HAP-1 (cell line): Measurements from ENCODE around the gene SYK.
A peak's percentile ranks its signal among the peaks of the same experiment; 100 is the strongest.

ENCODE experiments used
- DNase-seq, 2 experiments: peaks; one replicate each; pipeline ENCODE4 v3.0.0-alpha.2; 2016 to 2020; ENCODE audit warnings: low spot score in 2 of 2
- H3K27me3 ChIP-seq: fragments of 250-450 bp; sonication (Bioruptor Pico); 2 replicates; pipeline ENCODE4 v1.5.1; 2020; ENCODE audit warnings: low read depth, mild to moderate bottlenecking, moderate library complexity
- H3K36me3 ChIP-seq: fragments of 250-450 bp; sonication (Bioruptor Pico); replicated peaks from 2 replicates; pipeline ENCODE4 v1.5.1; 2020; ENCODE audit warnings: mild to moderate bottlenecking
- H3K4me1 ChIP-seq: fragments of 250-450 bp; sonication (Bioruptor Pico); 2 replicates; pipeline ENCODE4 v1.5.1; 2020; ENCODE audit warnings: mild to moderate bottlenecking
- H3K4me3 ChIP-seq: fragments of 250-450 bp; sonication (Bioruptor Pico); 2 replicates; pipeline ENCODE4 v1.5.1; 2020; ENCODE audit warnings: mild to moderate bottlenecking, moderate library complexity
- H3K9me3 ChIP-seq: fragments of 250-450 bp; sonication (Bioruptor Pico); 2 replicates; pipeline ENCODE4 v1.5.1; 2020; ENCODE audit warnings: mild to moderate bottlenecking, moderate library complexity
- in situ Hi-C: fragments of 300-500 bp; cut with MboI; formaldehyde crosslinking; loops from 3 replicates; pipeline ENCODE4 v1.14.3; 2020; ENCODE audit warnings: low sequenced_read_pairs, inconsistent platforms, mixed read lengths

Gene SYK

GRCh38 chr9:90891308-90892040 lies 89.9 kb downstream of the SYK start:
- DNase-seq: no peak
- H3K27me3 ChIP-seq: no peaks in the 10 kb centered on the region
- H3K36me3 ChIP-seq: no peaks in the 10 kb centered on the region
- H3K9me3 ChIP-seq: no peaks in the 10 kb centered on the region
- no peaks in the 10 kb centered on the region for H3K4me1 ChIP-seq
- H3K4me3 ChIP-seq: no peak overlapping the region
- in situ Hi-C loops: no loop called here

- no peaks in the 10 kb centered on the region for H3K9me3 ChIP-seq
- no peaks in the 10 kb centered on the region for H3K27me3 ChIP-seq
- H3K36me3 ChIP-seq: no peaks in the 10 kb centered on the region
- in situ Hi-C loops: no loop called here
- no peak overlapping the region for H3K4me3 ChIP-seq
- DNase-seq: no peak
- H3K4me1 ChIP-seq: no peaks in the 10 kb centered on the region
These were observed 91.3 kb downstream of the SYK start for GRCh38 chr9:90892918-90893317.

GRCh38 chr9:90893706-90894105 lies 92.1 kb downstream of the SYK start:
- DNase-seq: no peak
- no peak overlapping the region for H3K4me3 ChIP-seq
- H3K27me3 ChIP-seq: no peaks in the 10 kb centered on the region
- H3K9me3 ChIP-seq: no peaks in the 10 kb centered on the region
- in situ Hi-C loops: no loop called here
- H3K36me3 ChIP-seq: no peaks in the 10 kb centered on the region
- no peaks in the 10 kb centered on the region for H3K4me1 ChIP-seq

GRCh38 chr9:90894986-90895687 lies 93.5 kb downstream of the SYK start:
- H3K27me3 ChIP-seq: no peaks in the 10 kb centered on the region
- no peaks in the 10 kb centered on the region for H3K9me3 ChIP-seq
- DNase-seq: peak; percentile 4 to 53
- no peak overlapping the region for H3K4me3 ChIP-seq
- no peaks in the 10 kb centered on the region for H3K4me1 ChIP-seq
- in situ Hi-C loops: no loop called here
- H3K36me3 ChIP-seq: no peaks in the 10 kb centered on the region

- DNase-seq: no peak
- Histone ChIP-seq H3K36me3 (no peaks in the 10 kb centered on the region), H3K9me3 (no peaks in the 10 kb centered on the region), H3K4me1 (no peaks in the 10 kb centered on the region), H3K4me3 (no peak overlapping the region), H3K27me3 (no peaks in the 10 kb centered on the region)
- in situ Hi-C loops: no loop called here
These were observed 94.2 kb downstream of the SYK start for GRCh38 chr9:90895786-90896185.

GRCh38 chr9:90896231-90896630 lies 94.6 kb downstream of the SYK start:
- no peak for DNase-seq
- Histone ChIP-seq H3K4me1 (no peaks in the 10 kb centered on the region), H3K9me3 (no peaks in the 10 kb centered on the region), H3K4me3 (no peak overlapping the region), H3K36me3 (no peaks in the 10 kb centered on the region), H3K27me3 (no peaks in the 10 kb centered on the region)
- in situ Hi-C loops: no loop called here

- in situ Hi-C loops: no loop called here
- peak in 1 of 2 experiments; percentile 18 for DNase-seq
- Histone ChIP-seq H3K4me1 (no peaks in the 10 kb centered on the region), H3K4me3 (no peak overlapping the region), H3K36me3 (no peaks in the 10 kb centered on the region), H3K9me3 (peaks cover 4% of the 10 kb centered on the region; the same call in 1 of the 2 replicates), H3K27me3 (no peaks in the 10 kb centered on the region)
These were observed 96.6 kb downstream of the SYK start for GRCh38 chr9:90898228-90898627.

GRCh38 chr9:90899287-90899686 lies 97.7 kb downstream of the SYK start:
- Histone ChIP-seq H3K27me3 (no peaks in the 10 kb centered on the region), H3K4me1 (no peaks in the 10 kb centered on the region), H3K9me3 (peaks cover 4% of the 10 kb centered on the region; the same call in 1 of the 2 replicates), H3K36me3 (no peaks in the 10 kb centered on the region), H3K4me3 (no peak overlapping the region)
- in situ Hi-C loops: no loop called here
- DNase-seq: no peak

GRCh38 chr9:90900130-90900529 lies 98.5 kb downstream of the SYK start:
- no peaks in the 10 kb centered on the region for H3K4me1 ChIP-seq
- in situ Hi-C loops: loop anchor here (25.0 kb wide), 1 partner anchor 512 kb away; the partner anchor contains the start of gene NFIL3
- H3K4me3 ChIP-seq: no peak overlapping the region
- no peaks in the 10 kb centered on the region for H3K36me3 ChIP-seq
- H3K9me3 ChIP-seq: peaks cover 4% of the 10 kb centered on the region; the same call in 1 of the 2 replicates
- no peak for DNase-seq
- no peaks in the 10 kb centered on the region for H3K27me3 ChIP-seq

- in situ Hi-C loops: loop anchor here (25.0 kb wide), 1 partner anchor 510 kb away; the partner anchor contains the start of gene NFIL3
- no peak for DNase-seq
These were observed 100.3 kb downstream of the SYK start for GRCh38 chr9:90901933-90902332.

GRCh38 chr9:90903766-90904424 lies 102.3 kb downstream of the SYK start:
- in situ Hi-C loops: loop anchor here (25.0 kb wide), 1 partner anchor 508 kb away; the partner anchor contains the start of gene NFIL3
- Histone ChIP-seq H3K4me1 (no peaks in the 10 kb centered on the region), H3K9me3 (peaks cover 4% of the 10 kb centered on the region; the same call in 1 of the 2 replicates), H3K36me3 (no peaks in the 10 kb centered on the region), H3K27me3 (no peaks in the 10 kb centered on the region), H3K4me3 (no peak overlapping the region)
- DNase-seq: no peak

More at GRCh38 chr9:90901933-90902332, 100.3 kb downstream of the SYK start:
- Histone ChIP-seq H3K4me3 (no peak overlapping the region), H3K27me3 (no peaks in the 10 kb centered on the region), H3K4me1 (no peaks in the 10 kb centered on the region), H3K9me3 (peaks cover 4% of the 10 kb centered on the region; the same call in 1 of the 2 replicates), H3K36me3 (no peaks in the 10 kb centered on the region)

- no peak for DNase-seq
- Histone ChIP-seq H3K9me3 (peaks cover 4% of the 10 kb centered on the region; the same call in 1 of the 2 replicates), H3K4me1 (no peaks in the 10 kb centered on the region), H3K27me3 (no peaks in the 10 kb centered on the region), H3K36me3 (no peaks in the 10 kb centered on the region), H3K4me3 (no peak overlapping the region)
- in situ Hi-C loops: loop anchor here (25.0 kb wide), 1 partner anchor 507 kb away; the partner anchor contains the start of gene NFIL3
These were observed 103.3 kb downstream of the SYK start for GRCh38 chr9:90904706-90905478.

GRCh38 chr9:90905822-90906221 lies 104.2 kb downstream of the SYK start:
- Histone ChIP-seq H3K27me3 (no peaks in the 10 kb centered on the region), H3K9me3 (peaks cover 4% of the 10 kb centered on the region; the same call in 1 of the 2 replicates)
- in situ Hi-C loops: loop anchor here (25.0 kb wide), 1 partner anchor 506 kb away; the partner anchor contains the start of gene NFIL3

More at GRCh38 chr9:90905822-90906221, 104.2 kb downstream of the SYK start:
- no peak overlapping the region for H3K4me3 ChIP-seq
- H3K36me3 ChIP-seq: no peaks in the 10 kb centered on the region
- DNase-seq: no peak
- no peaks in the 10 kb centered on the region for H3K4me1 ChIP-seq
